HEK293T (cell line): ENCODE data around the gene PRR11.

Experiments used
- CTCF ChIA-PET: fragments of 350-600 bp; formaldehyde crosslinking; extraction: SDS; loops from one replicate; lab custom pipeline; 2021; ENCODE audit warnings: antibody characterized with exemption, inconsistent platforms; lab: Yijun Ruan, JAX
- POLR2A ChIA-PET: fragments of 350-600 bp; formaldehyde crosslinking; extraction: SDS; loops from one replicate; lab custom pipeline; 2020; ENCODE audit warnings: antibody characterized with exemption, inconsistent platforms; lab: Yijun Ruan, JAX
- DNase-seq: peaks from one replicate; pipeline ENCODE4 v3.0.0; 2012; ENCODE audit warnings: mixed read lengths; ENCODE audit errors: extremely low spot score
- ARNT ChIP-seq: fragments of 450-650 bp; IDR thresholded peaks from 2 replicates; pipeline ENCODE4 v1.6.1; 2017; ENCODE audit warnings: mild to moderate bottlenecking
- BHLHE40 ChIP-seq: fragments of 450-650 bp; IDR thresholded peaks from 2 replicates; pipeline ENCODE4 v1.6.1; 2016; ENCODE audit warnings: mild to moderate bottlenecking, moderate library complexity, borderline replicate concordance
- CTBP1 ChIP-seq: fragments of 450-650 bp; IDR thresholded peaks from 2 replicates; pipeline ENCODE4 v1.6.1; 2016; ENCODE audit warnings: borderline replicate concordance
- ELF4 ChIP-seq: fragments of 450-650 bp; IDR thresholded peaks from 2 replicates; pipeline ENCODE4 v1.6.1; 2017; ENCODE audit warnings: antibody characterized with exemption
- FOXA1 ChIP-seq: fragments of 450-650 bp; IDR thresholded peaks from 2 replicates; pipeline ENCODE4 v1.6.1; 2016; ENCODE audit warnings: mild to moderate bottlenecking
- FOXK2 ChIP-seq: fragments of 450-650 bp; IDR thresholded peaks from 2 replicates; pipeline ENCODE4 v1.6.1; 2016; ENCODE audit warnings: mild to moderate bottlenecking
- FOXM1 ChIP-seq: fragments of 450-650 bp; IDR thresholded peaks from 2 replicates; pipeline ENCODE4 v1.6.1; 2017; ENCODE audit warnings: mild to moderate bottlenecking, borderline replicate concordance
- HDGF ChIP-seq: fragments of 450-650 bp; IDR thresholded peaks from 2 replicates; pipeline ENCODE4 v1.6.1; 2017; ENCODE audit warnings: antibody characterized with exemption, borderline replicate concordance
- L3MBTL2 ChIP-seq: fragments of 450-650 bp; conservative IDR thresholded peaks from 2 replicates; pipeline ENCODE4 v1.6.1; 2016; ENCODE audit warnings: mild to moderate bottlenecking
- LEF1 ChIP-seq: fragments of 450-650 bp; IDR thresholded peaks from 2 replicates; pipeline ENCODE4 v1.6.1; 2017; ENCODE audit warnings: mild to moderate bottlenecking, borderline replicate concordance
- NFRKB ChIP-seq: fragments of 450-650 bp; IDR thresholded peaks from 2 replicates; pipeline ENCODE4 v1.6.1; 2016; ENCODE audit warnings: mild to moderate bottlenecking, moderate library complexity
- SP1 ChIP-seq: fragments of 450-650 bp; IDR thresholded peaks from 2 replicates; pipeline ENCODE4 v1.6.1; 2017
- SUZ12 ChIP-seq: fragments of 450-650 bp; IDR thresholded peaks from 2 replicates; pipeline ENCODE4 v1.6.1; 2016; ENCODE audit warnings: mild to moderate bottlenecking
- TARDBP ChIP-seq: fragments of 450-650 bp; IDR thresholded peaks from 2 replicates; pipeline ENCODE4 v1.6.1; 2016
- ZNF384 ChIP-seq: fragments of 450-650 bp; IDR thresholded peaks from 2 replicates; pipeline ENCODE4 v1.6.1; 2016
- TF ChIP-seq, protein P1 (sequence below): fragments of 450-650 bp; IDR thresholded peaks from 2 replicates; pipeline ENCODE4 v1.6.1; 2016

Gene PRR11

DNA sequence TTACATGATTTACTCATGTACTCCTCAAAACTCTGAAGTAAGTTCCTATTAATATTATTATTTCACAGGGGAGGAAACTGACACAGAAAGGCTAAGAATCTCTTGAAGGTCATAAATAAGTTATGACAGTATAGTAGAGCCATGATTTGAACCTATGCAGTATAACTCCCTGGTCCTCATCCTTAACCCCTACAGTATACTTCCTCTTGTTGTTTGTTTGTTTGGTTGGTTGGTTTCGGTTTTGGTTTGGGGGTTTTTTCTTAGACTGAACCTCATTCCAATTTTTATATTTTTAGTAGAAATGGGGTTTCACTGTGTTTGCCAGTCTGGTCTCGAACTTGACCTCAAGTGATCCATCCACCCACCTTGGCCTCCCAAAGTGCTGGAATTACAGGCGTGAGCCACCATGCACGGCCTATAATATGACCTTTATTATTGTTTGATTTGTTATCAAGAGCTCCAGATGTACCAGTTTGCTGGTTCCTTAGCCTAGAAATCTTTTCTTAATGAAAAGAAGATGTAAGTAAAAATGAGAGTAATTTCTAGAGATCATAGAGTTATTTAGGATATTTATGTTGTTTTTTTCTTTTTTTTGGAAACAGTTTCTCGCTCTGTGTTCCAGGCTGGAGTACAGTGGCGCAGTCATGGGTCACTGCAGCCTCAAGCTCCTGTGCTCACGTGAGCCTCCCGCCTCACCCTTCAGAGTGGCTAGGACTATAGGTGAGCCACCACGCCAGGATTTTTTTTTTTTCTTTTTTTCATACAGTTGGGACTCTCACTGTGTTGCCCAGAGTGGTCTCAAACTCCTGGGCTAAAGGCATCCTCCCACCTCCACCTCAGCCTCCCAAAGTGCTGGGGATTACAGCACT lies 4.8 kb downstream of the PRR11 start:
- no peak for DNase-seq
- CTCF ChIA-PET: interaction anchor here (0.6 kb wide), 1 partner anchor 8 kb away, joined by 3 read pairs; no protein-coding TSS in a partner anchor
- TF ChIP-seq CTBP1 (no peak), NFRKB (no peak)
- POLR2A ChIA-PET: no interaction called here

- ChIA-PET CTCF (interaction anchor here (0.6 kb wide), 1 partner anchor 73 kb away, joined by 3 read pairs; no protein-coding TSS in a partner anchor), POLR2A (interaction anchor here (1.2 kb wide), 1 partner anchor 48 kb away, joined by 3 read pairs; no protein-coding TSS in a partner anchor)
- no peak for DNase-seq
- TF ChIP-seq ZNF384: no peak
- TF ChIP-seq SP1: no peak
- TF ChIP-seq L3MBTL2: no peak
- no peak for TF ChIP-seq LEF1
- no peak for TF ChIP-seq BHLHE40
- no peak for TF ChIP-seq ARNT
- TF ChIP-seq FOXM1: no peak
- no peak for TF ChIP-seq HDGF
- TF ChIP-seq FOXA1: no peak
- TF ChIP-seq CTBP1: no peak
- TF ChIP-seq, protein P1, sequence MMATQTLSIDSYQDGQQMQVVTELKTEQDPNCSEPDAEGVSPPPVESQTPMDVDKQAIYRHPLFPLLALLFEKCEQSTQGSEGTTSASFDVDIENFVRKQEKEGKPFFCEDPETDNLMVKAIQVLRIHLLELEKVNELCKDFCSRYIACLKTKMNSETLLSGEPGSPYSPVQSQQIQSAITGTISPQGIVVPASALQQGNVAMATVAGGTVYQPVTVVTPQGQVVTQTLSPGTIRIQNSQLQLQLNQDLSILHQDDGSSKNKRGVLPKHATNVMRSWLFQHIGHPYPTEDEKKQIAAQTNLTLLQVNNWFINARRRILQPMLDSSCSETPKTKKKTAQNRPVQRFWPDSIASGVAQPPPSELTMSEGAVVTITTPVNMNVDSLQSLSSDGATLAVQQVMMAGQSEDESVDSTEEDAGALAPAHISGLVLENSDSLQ: no peak
- no peak for TF ChIP-seq ELF4
- no peak for TF ChIP-seq NFRKB
- no peak for TF ChIP-seq SUZ12
- no peak for TF ChIP-seq TARDBP
- no peak for TF ChIP-seq FOXK2
Measured at GRCh38 chr17:59161477-59161876, 5.9 kb downstream of the PRR11 start.

GRCh38 chr17:59165933-59166342 lies 10.4 kb downstream of the PRR11 start:
- ChIA-PET POLR2A (interaction anchor here (1.1 to 1.5 kb wide), 2 partner anchors 11 to 44 kb away, joined by 5 to 7 read pairs; partner anchors contain the start of genes PRR11, SKA2 and SMG8), CTCF (interaction anchor here (0.6 to 0.8 kb wide), 3 partner anchors 11 to 43 kb away, joined by 3 to 4 read pairs (median 4); partner anchors contain the start of genes PRR11 and SKA2)
- TF ChIP-seq L3MBTL2 (no peak), LEF1 (no peak), SUZ12 (no peak), TARDBP (no peak), FOXK2 (no peak), NFRKB (no peak), ELF4 (no peak), ZNF384 (no peak), BHLHE40 (no peak), HDGF (no peak)
- TF ChIP-seq, protein P1: no peak
- DNase-seq: peak; percentile 63

DNA sequence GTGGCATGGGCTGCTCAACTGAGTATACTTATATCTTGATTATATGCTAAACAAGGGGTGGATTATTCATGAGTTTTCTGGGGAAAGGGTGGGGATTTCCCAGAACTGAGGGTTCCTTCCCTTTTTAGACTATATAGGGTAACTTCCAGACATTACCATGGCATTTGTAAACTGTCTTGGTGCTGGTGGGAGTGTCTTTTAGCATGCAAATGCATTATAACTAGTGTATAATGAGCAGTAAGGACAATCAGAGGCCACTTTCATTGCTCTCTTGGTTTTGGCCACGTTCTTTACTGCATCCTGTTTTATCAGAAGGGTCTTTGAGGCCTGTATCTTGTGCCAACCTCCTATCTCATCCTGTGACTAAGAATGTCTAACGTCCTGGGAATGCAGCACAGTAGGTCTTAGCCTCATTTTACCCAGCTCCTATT lies 12.0 kb downstream of the PRR11 start:
- no peak for DNase-seq
- ChIA-PET POLR2A (no interaction called here), CTCF (no interaction called here)
- TF ChIP-seq L3MBTL2 (no peak), NFRKB (no peak), ARNT (no peak), CTBP1 (no peak), FOXA1 (no peak), ELF4 (no peak), SP1 (no peak), FOXM1 (no peak), LEF1 (no peak), ZNF384 (no peak), SUZ12 (no peak), BHLHE40 (no peak), FOXK2 (no peak), TARDBP (no peak), HDGF (no peak)
- TF ChIP-seq, protein P1: no peak

- no peak for DNase-seq
- TF ChIP-seq FOXA1 (no peak), BHLHE40 (no peak), CTBP1 (no peak), FOXM1 (no peak), L3MBTL2 (no peak), ELF4 (no peak)
- TF ChIP-seq, protein P1: no peak
- ChIA-PET CTCF (no interaction called here), POLR2A (no interaction called here)
Measured at GRCh38 chr17:59172436-59173004, 17.0 kb downstream of the PRR11 start.
